GM12878 (cell line): Measurements from ENCODE around the gene MIOS. TPM values are rescaled to one million over a fixed set of nuclear protein-coding genes. Genes with fewer than 3 reads are reported as not detected.
A peak's percentile ranks its signal among the peaks of the same experiment; 100 is the strongest.

Experiments
- ATAC-seq: fragments of 200-7000 bp; cut with Tn5 transposase; 3 replicates; pipeline ENCODE4 v1.9.1; 2020; ENCODE audit warnings: mild to moderate bottlenecking, moderate library complexity
- BruUV-seq: library from RNA; stranded (reverse); fragments of 400-500 nt; replicated peaks from 2 replicates; lab custom pipeline; 2021; lab: Mats Ljungman, UMichigan
- CTCF ChIA-PET: fragments of 300-600 bp; sonication (Branson Sonifier 250); formaldehyde crosslinking; extraction: SDS; loops from one replicate; lab custom pipeline; 2021; ENCODE audit warnings: inconsistent platforms; lab: Yijun Ruan, JAX
- POLR2A ChIA-PET: fragments of 350-600 bp; formaldehyde crosslinking; extraction: SDS; loops from one replicate; lab custom pipeline; 2021; ENCODE audit warnings: inconsistent platforms; lab: Charles Lee
- RAD21 ChIA-PET: fragments of 300-600 bp; sonication (Branson Sonifier 250); formaldehyde crosslinking; loops from one replicate; lab custom pipeline; 2023; ENCODE audit warnings: antibody characterized with exemption; ENCODE audit not compliant: unreplicated experiment; lab: Charles Lee
- SMC1A ChIA-PET: fragments of 300-600 bp; sonication (Branson Sonifier 250); formaldehyde crosslinking; loops from one replicate; lab custom pipeline; 2023; ENCODE audit not compliant: unreplicated experiment, uncharacterized antibody; lab: Charles Lee
- DNase-seq: peaks from one replicate; pipeline ENCODE4 v3.0.0-alpha.2; 2011; ENCODE audit warnings: low read depth, low spot score
- FAIRE-seq: peaks from 3 replicates; lab custom pipeline; 2011; peaks lifted over from hg19 to GRCh38; lab: Jason Lieb, UNC
- H2AFZ ChIP-seq: 2 replicates; pipeline ENCODE4 v1.6.0; 2011; ENCODE audit warnings: low read depth, low read length, control low read depth; ENCODE audit not compliant: control insufficient read depth
- H3K27ac ChIP-seq: 2 replicates; pipeline ENCODE4 v1.5.1; 2011; ENCODE audit warnings: control low read depth; ENCODE audit not compliant: control insufficient read depth, insufficient read depth
- H3K27me3 ChIP-seq, 2 experiments: replicated peaks in 1 of 2; 2 replicates each; pipeline versions ENCODE4 v1.6.0 to v1.6.1; 2011; ENCODE audit warnings: low read length in 1 of 2; ENCODE audit not compliant: control insufficient read depth in 2 of 2, insufficient read depth in 2 of 2
- H3K36me3 ChIP-seq, 2 experiments: 2 replicates each; pipeline ENCODE4 v1.5.1; 2011; ENCODE audit warnings: low read length in 1 of 2; ENCODE audit not compliant: control insufficient read depth in 2 of 2, insufficient read depth in 2 of 2
- H3K4me1 ChIP-seq: 2 replicates; pipeline ENCODE4 v1.6.1; 2011; ENCODE audit warnings: mild to moderate bottlenecking, low read length, moderate library complexity, mixed read lengths; ENCODE audit not compliant: control insufficient read depth, insufficient read depth
- H3K4me2 ChIP-seq: 2 replicates; pipeline ENCODE4 v1.6.0; 2011; ENCODE audit warnings: control low read depth; ENCODE audit not compliant: control insufficient read depth, insufficient read depth
- H3K4me3 ChIP-seq: fragments of 200-600 bp; sonication (generic); 2 replicates; pipeline ENCODE4 v1.5.1; 2016
- H3K79me2 ChIP-seq: 2 replicates; pipeline ENCODE4 v1.6.0; 2011; ENCODE audit warnings: low read length; ENCODE audit not compliant: control insufficient read depth, insufficient read depth
- H3K9ac ChIP-seq: 2 replicates; pipeline ENCODE4 v1.8.0; 2011; ENCODE audit warnings: low read length, control low read depth, mixed read lengths; ENCODE audit not compliant: control insufficient read depth, insufficient read depth
- H3K9me3 ChIP-seq: replicated peaks from 3 replicates; pipeline ENCODE4 v1.5.1; 2011; ENCODE audit warnings: mild to moderate bottlenecking, low read length; ENCODE audit not compliant: control insufficient read depth, insufficient read depth
- H4K20me1 ChIP-seq: 2 replicates; pipeline ENCODE4 v1.6.0; 2011; ENCODE audit not compliant: control insufficient read depth, insufficient read depth
- CUX1 ChIP-seq: IDR thresholded peaks from 2 replicates; pipeline ENCODE4 v1.6.1; 2012; ENCODE audit warnings: improper control_type of control experiment, low read depth, low read length; ENCODE audit not compliant: insufficient replicate concordance
- MTA2 ChIP-seq: fragments of 450-650 bp; IDR thresholded peaks from 2 replicates; pipeline ENCODE4 v1.6.1; 2016; ENCODE audit warnings: low read depth, mild to moderate bottlenecking, moderate library complexity
- NFIC ChIP-seq: IDR thresholded peaks from 2 replicates; pipeline ENCODE4 v1.6.1; 2012; ENCODE audit warnings: low read depth, mild to moderate bottlenecking, inconsistent platforms, low read length, moderate library complexity
- SPI1 ChIP-seq: IDR thresholded peaks from 2 replicates; pipeline ENCODE4 v1.6.1; 2011; ENCODE audit warnings: low read depth, mild to moderate bottlenecking, low read length, moderate library complexity, borderline replicate concordance; ENCODE audit not compliant: insufficient read depth
- ZNF274 ChIP-seq: IDR thresholded peaks from one replicate; pipeline ENCODE4 v1.8.0; 2011; ENCODE audit not compliant: insufficient read length, insufficient read depth
- WGBS: methylation state at CpG from one replicate; pipeline ENCODE4 v1.1.6; 2016; ENCODE audit warnings: low lambda C conversion rate; ENCODE audit not compliant: insufficient replicate concordance, insufficient coverage; ENCODE audit errors: missing lambda C conversion rate; 5-methylcytosine and 5-hydroxymethylcytosine counted together
- in situ Hi-C: fragments of 300-500 bp; cut with MboI; formaldehyde crosslinking; loops from 9 replicates; pipeline ENCODE4 v1.14.3; 2018; ENCODE audit warnings: mixed read lengths
- intact Hi-C: fragments of 100-400 bp; cut with micrococcal nuclease; formaldehyde crosslinking; loops from one replicate; pipeline ENCODE4 v1.14.2; 2022; ENCODE audit not compliant: unreplicated experiment
- polyA plus RNA-seq, 11 experiments: library from polyadenylated mRNA; depleted of rRNA in 4 of 11; unstranded in 6 of 11; stranded (reverse) in 5 of 11; fragments of >200 nt; fragmentation: Nextera tagmentation in 4 of 11; fragmentation: Illumina TruSeq in 1 of 11; extraction: Ambion mirVana in 4 of 11; extraction: Trizol in 1 of 11; gene quantifications; 1 replicate in 1 of 11; 2 replicates in 10 of 11; pipeline versions ENCODE4 v1.2.1 to v1.2.3, GENCODE V29; 2011 to 2016; ENCODE audit warnings: inconsistent platforms in 2 of 11, missing spikeins in 2 of 11, low read depth in 1 of 11
- total RNA-seq, 4 experiments: library from RNA; depleted of rRNA in 3 of 4; stranded (reverse); fragments of >200 nt in 3 of 4; fragmentation: Illumina TruSeq in 1 of 4; extraction: Trizol in 1 of 4; gene quantifications; 2 replicates each; pipeline versions ENCODE4 v1.2.1 to v1.2.3, GENCODE V29; 2013 to 2021

MIOS gene
- total and polyA plus RNA-seq, 10 of the 15 experiments (the other 5 are each of a cell fraction or from before 2014, with no cell fraction given), result 13.1 to 94.9 (median 54.2) TPM

GRCh38 chr7:7567898-7568531 is 1.3 kb downstream of the MIOS start:
- FAIRE-seq (no peak), ATAC-seq (no peak), DNase-seq (no peak)
- in situ Hi-C loops, result no loop called here
- H4K20me1 ChIP-seq, result no peaks in the 10 kb centered on the region
- 0% methylated on average over 2 of the region's 2 CpGs for WGBS
- RAD21 ChIA-PET, result interaction anchor here (0.9 to 2.8 kb wide), 13 partner anchors 73 to 728 kb away, joined by 3 to 22 read pairs (median 3); partner anchors contain the start of genes C1GALT1 and UMAD1
- H3K27ac ChIP-seq, result peak overlapping the region; percentile 99
- no peak overlapping the region for H2AFZ ChIP-seq
- SMC1A ChIA-PET, result interaction anchor here (0.6 to 2.0 kb wide), 16 partner anchors 10 to 646 kb away, joined by 3 to 19 read pairs (median 4); partner anchors contain the start of gene UMAD1
- peak overlapping the region; percentile 89 for H3K4me3 ChIP-seq
- peaks cover 61% of the 10 kb centered on the region for H3K79me2 ChIP-seq
- peaks cover 2% of the 10 kb centered on the region; the same call in 2 of the 3 replicates for H3K9me3 ChIP-seq
- H3K36me3 ChIP-seq, result peaks cover 0 to 6% of the 10 kb centered on the region in 2 experiments; a peak in 2 of 4 replicates
- intact Hi-C loops, result loop anchor here (2.0 to 5.0 kb wide), 6 partner anchors 73 to 549 kb away; partner anchors contain the start of genes GLCCI1 and UMAD1
- peak overlapping the region; percentile 85 for H3K4me2 ChIP-seq
- POLR2A ChIA-PET, result interaction anchor here (1.1 to 2.7 kb wide), 5 partner anchors 68 to 558 kb away, joined by 3 to 15 read pairs (median 3); partner anchors contain the start of gene UMAD1
- TF ChIP-seq CUX1 (peak; percentile 7), SPI1 (peak; percentile 44; the same call in 1 of the 2 replicates), MTA2 (0 out of 2 replicates have a peak, but pooled peaks have one; percentile 24), NFIC (0 out of 2 replicates have a peak, but pooled peaks have one; percentile 15), ZNF274 (no peak)
- BruUV-seq, result no TSS peak
- no peaks in the 10 kb centered on the region for H3K27me3 ChIP-seq
- H3K4me1 ChIP-seq, result peaks cover 14% of the 10 kb centered on the region
- CTCF ChIA-PET, result interaction anchor here (0.8 to 1.5 kb wide), 6 partner anchors 27 to 465 kb away, joined by 3 to 5 read pairs (median 3); no protein-coding TSS in a partner anchor
- H3K9ac ChIP-seq, result peak overlapping the region; percentile 93
